GM18499 (cell line): ENCODE measurements around the gene NPEPL1.

ENCODE experiments used
- ATAC-seq: cut with Tn5 transposase; IDR thresholded peaks from one replicate; pipeline ENCODE4 v1.9.1; 2021; ENCODE audit warnings: moderate number of reproducible peaks; ENCODE audit not compliant: insufficient read depth, unreplicated experiment

The NPEPL1 gene

DNA sequence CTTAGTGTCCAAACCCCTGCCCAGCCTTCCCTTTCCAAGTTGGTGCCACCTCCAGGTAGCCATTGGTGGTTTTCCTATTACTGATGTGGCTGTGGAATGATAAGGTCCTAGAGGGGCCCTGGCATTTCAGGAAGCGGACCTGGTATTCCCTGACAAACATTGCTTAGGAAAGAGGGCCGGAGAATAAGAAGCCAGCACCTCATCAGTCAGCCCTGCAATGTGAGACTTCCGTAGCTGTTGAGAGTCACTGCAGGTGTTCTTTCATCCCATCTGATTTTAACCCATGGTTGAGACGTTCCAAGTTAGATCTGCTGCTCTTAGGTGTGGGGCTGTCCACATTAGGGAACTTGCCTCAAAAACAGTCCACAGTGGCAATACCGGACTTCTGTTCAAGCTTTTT is 14.8 kb upstream of the NPEPL1 start:
- no peak for ATAC-seq

DNA sequence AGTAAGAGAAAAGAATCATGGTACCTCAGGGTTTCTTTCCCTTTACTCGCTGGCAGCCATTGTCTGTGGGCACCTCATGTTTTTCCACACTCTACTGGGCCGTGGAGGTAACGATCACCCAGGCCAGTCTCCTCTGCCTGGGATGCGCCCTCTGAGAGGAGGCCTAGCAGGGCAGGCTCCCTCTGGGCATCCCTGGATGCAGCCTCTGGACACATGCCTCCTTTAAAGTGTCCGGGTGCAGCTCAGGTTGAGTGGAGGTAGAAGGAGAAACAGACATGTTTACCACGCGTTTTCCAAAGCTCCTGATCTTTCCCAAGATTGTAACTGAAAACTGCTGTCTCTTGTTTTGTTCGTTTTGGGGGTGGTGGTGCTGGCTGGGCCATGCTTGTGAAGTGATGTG is 13.8 kb upstream of the NPEPL1 start:
- ATAC-seq: no peak

DNA sequence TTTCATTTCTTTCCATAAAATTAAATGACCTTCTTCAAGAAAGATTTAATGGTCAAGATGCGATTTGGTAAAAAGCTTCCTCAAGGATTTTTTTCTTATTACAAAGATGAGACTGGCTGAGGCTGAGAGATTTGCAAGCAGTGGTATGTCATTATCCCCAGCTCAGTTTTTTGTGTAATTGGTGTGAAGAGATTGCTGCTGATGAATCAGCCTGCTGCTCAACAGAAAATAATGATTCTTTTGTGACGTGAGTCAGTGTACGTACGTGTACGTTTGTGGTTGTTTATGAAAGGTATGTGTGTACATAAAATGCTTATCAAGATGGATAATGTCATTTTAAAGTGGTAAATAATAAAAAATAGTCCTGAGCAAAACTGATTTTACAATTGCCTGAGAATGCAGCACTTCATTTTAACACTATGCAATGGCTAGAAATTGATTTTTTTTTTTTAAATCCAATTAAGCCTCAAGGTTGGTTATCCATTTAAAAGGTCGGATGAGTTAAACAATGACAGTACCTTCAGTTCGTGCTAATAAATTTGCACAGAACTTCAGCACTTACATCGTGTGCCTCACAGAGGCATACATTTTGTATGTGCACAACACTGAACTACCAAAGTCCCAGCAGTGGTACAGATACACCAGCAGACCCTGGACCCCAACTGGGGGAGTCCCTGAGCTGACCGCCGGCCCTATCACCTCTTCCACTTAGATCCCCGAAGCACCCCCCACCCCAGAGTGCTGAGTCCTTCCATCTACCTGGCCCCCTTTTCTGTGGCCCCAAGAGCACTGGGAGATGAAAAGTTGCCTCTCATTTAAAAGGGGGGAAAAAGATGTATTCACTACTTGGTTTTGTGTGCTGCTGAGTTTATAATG is 9.7 kb upstream of the NPEPL1 start:
- ATAC-seq: no peak

DNA sequence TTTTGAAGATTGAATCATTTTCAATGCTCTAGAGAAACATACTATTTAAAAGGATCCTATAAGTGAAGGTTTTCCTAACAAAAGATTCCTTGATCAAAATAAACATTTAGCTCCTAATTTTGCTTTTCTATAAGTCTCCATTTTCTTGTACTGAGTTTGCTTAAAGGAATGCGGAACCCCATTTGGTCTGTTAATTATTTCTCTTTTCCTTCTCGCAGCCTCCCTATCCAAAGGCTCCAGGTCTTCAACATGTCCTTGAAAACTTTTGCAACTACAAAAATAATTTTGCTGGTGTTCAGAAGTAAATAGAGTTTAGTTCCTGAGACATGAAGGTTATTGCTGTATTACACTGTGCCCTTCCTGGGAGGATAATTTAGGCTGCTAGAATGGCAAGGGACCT is 8.3 kb upstream of the NPEPL1 start:
- ATAC-seq: no peak

DNA sequence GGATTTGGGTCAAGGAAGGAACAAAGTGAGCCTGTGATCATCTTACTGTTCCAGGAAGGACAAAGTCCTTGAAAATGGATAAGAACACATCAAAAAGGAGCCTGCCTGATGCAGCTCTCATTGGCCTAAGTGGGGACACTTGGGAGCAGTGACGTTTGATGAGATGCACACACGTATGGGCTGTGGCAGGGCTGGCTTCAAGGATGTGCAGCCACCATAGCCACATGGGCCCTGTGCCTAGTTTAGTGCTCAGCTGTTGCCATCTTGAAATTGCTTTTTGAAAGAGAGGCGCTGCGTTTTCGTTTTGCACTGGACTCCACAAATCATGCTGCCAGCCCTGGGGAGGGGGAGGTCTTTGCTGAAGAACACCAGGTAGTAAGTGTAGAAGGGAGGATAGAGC is 6.6 kb upstream of the NPEPL1 start:
- no peak for ATAC-seq

DNA sequence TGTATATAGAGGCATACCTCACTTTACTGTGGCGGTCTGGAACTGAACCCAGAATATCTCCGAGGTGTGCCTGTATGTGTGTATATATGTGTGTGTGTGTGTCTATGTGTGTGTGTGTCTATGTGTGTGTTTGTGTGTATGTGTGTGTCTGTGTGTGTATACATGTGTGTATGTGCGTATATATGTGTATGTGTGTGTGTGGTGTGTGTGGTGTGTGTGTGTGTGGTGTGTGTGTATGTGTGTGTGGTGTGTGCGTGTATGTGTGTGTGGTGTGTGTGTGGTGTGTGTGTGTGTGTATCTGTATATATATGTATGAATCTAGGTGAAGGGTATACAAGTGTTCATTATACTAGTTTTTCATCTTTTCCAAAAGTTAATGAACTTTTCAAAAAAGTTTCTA is 4.2 kb upstream of the NPEPL1 start:
- no peak for ATAC-seq

DNA sequence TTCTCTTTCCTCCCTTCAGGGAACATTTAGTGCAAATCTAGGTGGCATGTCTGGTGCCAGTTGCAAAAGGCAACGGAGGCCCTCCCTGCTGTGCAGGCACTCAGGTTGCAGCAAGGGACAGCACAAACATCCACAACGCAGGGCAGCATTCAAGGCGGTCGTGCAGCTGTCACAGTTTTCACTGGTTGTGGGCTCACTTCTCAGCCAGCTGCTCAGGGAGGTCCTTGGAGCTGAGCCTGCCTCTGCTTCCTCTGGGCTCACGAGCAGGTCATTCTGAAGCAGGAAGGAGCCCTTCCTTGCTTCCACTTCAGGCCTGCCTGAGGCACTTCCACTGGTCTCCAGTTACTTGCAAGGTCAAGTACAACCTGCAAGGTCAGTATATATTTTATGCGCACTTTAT is 3.8 kb upstream of the NPEPL1 start:
- no peak for ATAC-seq

DNA sequence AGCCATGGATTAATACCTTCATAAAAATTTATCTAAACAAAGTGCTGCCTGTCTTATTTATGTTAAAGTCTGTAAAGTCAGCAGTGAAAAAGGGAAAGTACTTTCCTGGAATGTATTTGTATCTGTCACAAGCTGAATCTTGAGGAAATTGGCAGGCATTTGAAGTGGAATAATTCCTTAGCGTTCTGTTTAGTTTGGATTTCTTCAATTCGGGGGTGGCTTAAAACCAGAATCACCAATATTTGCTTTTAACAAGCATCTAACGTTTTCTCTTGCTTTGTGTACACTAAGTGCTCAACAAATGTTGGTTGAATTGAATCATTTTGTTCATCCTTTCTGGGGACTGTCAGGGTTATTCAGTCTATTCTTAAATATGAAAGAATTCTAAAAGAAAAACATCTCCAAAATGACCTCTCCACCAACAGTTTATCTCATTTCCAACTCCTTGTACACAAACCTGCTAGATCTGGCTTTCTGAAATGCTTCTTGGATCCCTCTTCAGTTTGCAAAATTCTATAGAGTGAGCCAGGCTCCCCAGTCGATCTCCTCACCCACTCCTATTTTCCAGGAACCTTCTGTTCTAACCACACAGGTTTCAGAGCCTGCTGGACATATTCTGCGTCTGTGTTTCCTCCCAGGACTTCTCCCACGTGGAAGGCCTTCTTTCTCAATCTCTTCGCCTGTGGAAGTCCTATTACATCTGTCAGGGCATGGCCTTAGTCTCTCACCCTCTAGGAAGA is 2.0 kb upstream of the NPEPL1 start:
- ATAC-seq: no peak

DNA sequence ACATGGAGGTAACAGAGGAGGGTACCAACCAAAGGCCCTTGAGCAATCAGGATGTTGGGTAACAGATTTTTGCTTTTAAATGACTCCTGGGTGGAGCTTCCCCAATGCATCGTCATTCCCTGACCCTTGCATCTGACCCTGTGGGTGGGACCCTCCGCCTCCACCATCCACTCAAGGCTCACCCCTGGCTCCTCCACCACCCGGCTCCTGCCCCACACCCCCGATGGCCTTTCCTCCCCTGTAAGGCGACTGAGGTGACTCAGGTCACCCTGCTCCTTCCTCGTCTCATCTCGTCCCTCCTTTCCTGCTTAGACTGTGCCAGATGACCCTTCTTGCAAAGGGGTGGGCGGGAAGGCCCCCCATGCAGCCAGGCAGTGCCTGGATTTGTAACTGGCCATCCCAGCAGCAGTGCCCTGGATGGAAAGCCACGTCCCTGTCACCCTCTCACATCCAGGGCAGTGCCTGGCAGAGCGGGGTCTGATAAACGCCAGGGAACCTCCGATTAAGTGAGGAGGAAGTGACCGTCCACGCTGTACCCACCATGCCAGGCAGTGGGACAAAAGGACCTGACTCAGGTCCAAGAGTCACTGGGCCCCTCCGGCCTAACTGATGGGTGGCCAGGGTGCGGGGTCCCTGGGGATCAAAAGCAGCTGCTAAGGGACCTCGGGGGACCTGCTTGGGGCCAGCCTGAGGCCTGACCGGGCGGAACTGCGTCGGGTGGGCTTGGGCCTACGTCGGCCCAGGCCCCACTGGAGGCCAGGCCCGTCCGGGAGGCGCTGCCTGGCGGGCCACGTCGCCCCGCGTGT is 624 bp upstream of the NPEPL1 start:
- no peak for ATAC-seq

DNA sequence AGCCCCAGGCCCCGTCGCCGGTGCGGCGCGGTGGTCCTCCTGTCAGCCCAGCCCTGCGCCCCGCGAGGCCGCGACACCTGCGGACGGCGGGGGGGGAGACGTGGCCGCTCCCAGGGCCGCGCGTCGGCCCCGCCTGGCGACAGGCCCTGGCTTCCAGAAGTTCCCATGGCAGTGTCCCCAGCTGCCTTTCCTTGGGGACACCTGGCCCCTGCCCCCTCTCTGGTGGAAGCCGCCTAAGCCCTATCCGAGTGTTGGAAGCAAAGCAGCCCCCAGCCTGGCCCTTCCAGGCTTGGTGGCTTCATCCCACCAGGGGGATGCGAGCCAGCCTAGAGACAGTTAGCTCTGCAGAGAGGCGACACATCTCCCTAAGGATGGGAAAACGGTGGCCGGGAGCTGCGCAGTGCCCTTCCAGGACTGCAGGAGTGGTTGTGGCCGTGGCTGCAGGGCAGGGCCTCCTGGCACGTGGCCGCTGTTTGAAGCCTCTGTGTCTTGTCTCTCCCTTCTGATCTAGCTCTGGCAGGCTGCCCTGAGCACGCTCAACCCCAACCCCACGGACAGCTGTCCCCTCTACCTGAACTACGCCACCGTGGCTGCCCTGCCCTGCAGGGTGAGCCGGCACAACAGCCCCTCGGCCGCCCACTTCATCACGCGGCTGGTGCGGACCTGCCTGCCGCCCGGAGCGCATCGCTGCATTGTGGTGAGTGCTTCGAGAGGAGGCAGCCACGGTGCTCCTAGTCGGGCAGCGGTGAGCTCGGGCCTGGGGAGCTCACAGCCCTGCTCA is 816 bp downstream of the NPEPL1 start:
- no peak for ATAC-seq

DNA sequence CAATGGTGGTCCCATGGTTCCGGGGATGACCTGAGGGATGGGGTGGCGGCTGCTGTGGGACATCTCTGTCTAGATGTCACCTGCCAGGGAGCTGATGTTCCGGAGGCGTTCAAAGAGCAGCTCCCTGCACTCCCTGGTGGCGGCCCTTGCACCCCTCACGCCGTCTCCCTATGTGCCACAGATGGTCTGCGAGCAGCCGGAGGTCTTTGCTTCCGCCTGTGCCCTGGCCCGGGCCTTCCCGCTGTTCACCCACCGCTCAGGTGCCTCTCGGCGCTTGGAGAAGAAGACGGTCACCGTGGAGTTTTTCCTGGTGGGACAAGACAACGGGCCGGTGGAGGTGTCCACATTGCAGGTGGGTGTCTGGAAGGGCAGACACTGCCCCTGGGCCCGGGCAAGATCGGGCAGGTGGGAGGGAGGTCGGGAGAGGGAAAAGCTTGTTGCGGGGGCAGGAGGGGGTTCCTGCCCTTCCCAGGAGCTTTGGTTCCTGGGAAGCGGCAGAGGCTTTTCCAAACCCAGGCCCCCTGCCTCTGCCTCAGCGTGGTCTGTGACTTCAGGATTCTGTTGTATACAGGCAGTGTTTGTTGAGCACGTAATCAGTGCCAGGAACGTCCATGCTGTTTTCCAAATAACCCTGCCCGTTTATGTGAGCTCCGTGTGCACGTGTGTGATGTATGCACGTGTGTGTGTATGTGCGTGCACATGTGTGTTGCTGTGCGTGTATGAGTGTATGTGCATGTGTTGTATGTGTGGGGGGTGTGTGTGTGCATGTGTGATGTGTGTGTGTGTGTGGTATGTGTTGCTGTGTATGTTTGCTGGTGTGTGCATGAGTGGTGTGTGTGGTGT is 1.9 kb downstream of the NPEPL1 start:
- no peak for ATAC-seq

DNA sequence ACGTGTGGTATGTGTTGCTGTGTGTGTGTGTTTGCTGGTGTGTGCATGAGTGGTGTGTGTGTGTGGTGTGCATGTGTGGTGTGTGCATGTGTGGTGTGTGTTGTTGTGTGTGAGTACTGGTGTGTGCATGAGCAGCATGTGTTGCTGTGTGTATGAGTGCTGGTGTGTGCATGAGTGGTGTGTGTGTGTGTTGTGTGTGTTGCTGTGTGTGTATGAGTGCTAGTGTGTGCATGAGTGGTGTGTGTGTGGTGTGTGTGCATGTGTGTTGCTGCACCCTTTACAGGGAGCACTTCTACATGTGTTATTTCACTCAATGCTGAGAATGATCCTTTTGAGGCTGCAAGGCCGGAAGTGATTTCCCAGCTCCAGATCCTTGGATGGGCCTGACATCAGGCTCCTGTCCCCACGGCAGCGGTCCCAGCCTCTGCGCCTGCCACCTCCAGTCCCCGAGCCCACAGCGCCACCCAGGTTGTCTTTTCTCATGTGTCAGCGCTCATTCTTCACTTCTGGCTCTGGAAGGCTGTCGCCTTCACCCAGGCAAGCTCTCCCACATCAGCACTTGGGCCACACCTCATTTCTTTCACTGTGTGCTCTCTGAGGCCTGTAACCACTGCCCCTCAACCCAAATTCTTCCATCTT is 2.6 kb downstream of the NPEPL1 start:
- ATAC-seq: no peak

DNA sequence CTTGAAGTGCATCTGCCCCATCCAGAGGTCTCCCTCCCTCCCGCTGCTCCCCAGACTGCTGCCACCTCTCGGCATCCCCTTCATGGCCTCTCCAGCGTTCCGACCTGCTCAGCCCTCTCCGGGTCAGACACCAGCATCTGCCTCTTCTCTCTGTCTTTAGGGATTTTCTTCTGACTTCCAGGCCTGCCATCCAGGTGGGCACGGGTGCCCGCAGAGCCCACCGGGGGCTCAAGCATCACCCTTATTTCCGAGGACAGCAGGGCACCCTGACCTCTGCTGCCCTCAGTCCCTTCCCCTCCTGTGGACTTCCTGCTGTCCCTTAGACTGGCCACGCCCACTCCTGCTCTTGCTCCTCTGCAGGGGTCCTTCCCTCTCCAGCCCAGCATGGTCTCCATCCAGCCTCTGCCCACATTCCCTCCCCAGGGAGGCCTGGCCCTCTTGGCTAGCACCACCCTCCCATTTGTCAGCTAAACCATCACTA is 3.3 kb downstream of the NPEPL1 start:
- no peak for ATAC-seq

DNA sequence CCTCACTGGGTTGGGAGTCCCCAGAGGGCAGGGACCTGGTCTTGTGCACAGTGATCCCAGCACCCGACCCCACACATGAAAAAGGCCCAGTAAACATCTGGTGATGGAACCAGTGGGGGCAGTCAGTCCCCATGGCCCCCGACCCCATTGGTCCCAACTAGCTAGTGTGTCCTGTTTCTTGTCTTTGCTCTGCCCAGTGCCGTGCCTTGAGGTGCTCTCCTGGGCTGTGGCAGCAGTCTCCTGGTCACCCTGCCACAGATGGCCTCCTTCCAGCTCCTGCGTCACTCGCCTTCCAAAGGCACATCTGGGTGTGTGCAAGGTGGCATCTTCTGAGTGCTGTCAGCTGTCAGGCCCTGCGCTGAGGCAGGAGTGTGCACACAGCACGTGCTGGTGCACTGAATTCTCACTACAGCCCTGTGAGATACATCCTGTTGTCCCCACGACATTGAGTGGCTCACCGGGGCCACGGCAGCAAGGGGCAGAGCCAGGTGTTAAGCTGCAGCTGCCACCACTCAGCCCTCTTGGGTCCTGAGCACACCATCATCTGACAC is 3.9 kb downstream of the NPEPL1 start:
- ATAC-seq: no peak

DNA sequence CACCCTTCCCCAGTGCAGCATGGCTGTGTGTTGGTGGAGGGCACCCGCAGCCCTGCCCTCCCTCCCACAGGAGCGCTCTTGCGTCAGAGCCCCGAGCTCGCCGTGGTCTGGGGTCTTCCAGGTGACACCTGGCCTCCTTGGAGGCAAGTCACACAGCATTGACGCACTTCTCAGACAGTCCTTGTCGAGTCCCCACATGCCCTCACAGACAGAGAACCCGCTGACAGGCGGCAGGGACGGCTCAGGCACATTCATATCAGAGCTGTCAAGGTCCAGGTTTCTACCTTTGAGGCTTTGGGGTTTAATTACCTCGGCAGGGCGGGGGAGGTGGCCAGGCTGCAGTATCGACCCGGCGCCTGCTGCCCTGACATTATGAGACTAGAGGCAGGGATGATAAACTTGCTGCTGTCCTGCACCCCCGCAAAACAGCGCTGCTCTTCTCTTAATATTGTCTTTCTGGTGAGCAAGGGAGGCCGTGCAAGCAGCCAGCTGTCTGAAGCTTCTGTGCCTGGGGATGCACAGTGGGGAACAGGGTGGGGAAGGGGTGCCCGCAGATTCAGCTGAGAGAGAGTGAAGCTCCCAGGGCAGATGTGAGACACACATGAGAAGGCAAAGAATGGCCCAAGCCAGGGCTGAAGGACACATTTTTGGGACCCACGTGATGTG is 4.7 kb downstream of the NPEPL1 start:
- ATAC-seq: no peak

DNA sequence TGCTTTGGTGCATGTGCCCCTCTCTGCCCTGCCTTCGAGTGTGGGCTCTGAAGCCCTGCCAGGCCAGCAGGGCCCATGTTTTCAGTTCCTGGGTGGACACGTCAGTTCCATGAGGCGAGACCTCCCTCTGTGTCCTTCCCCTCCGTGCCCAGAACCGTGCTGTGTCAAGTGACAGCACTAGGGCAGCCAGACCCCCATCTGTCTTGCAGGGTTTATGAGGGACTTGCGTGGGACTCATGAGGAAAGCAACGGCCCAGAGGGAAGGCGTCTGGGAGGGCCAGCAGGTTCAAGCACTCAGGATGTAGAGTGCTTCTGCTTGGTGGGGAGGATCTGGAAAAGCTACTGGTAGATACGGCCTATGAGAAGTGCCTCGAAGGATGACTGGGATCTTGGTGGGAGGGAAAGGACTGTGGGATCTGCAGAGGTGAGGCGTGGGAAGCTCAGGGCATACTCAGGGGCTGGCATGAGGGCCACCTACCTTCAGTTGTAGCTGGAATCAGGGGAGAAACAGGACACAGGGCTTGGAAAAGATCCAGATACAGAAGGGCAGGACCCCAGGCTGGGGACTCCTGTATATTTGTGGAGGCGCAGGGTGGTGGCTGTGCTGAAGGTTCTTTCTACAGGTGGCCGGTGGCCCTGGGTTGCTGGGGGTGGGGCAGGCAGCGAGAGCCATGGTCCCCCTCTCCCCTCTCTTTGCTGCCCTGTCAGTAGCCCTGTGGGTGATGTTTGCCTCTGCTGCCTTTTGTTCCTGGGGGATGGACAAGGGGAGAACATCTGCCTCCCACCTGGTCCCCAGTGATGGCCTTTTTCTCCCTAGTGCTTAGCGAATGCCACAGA is 5.5 kb downstream of the NPEPL1 start:
- ATAC-seq: no peak
